Thyroid gland (tissue), 4 donors: ENCODE data around the gene PHETA2.

Experiments
- CTCF ChIP-seq, 6 experiments: fragments of 200-600 bp in 3 of 6; fragments of 450-650 bp in 3 of 6; sonication (generic) in 3 of 6; IDR thresholded peaks; one replicate each; pipeline ENCODE4 v1.5.1; 2016 to 2019; ENCODE audit warnings: antibody characterized with exemption in 6 of 6, mild to moderate bottlenecking in 2 of 6, inconsistent platforms in 1 of 6, moderate library complexity in 1 of 6
- POLR2A ChIP-seq, 2 donors: fragments of 450-650 bp; IDR thresholded peaks; one replicate each; pipeline ENCODE4 v1.6.1; 2017; ENCODE audit warnings: antibody characterized with exemption in 2 of 2, mild to moderate bottlenecking in 2 of 2, moderate library complexity in 1 of 2

DNA sequence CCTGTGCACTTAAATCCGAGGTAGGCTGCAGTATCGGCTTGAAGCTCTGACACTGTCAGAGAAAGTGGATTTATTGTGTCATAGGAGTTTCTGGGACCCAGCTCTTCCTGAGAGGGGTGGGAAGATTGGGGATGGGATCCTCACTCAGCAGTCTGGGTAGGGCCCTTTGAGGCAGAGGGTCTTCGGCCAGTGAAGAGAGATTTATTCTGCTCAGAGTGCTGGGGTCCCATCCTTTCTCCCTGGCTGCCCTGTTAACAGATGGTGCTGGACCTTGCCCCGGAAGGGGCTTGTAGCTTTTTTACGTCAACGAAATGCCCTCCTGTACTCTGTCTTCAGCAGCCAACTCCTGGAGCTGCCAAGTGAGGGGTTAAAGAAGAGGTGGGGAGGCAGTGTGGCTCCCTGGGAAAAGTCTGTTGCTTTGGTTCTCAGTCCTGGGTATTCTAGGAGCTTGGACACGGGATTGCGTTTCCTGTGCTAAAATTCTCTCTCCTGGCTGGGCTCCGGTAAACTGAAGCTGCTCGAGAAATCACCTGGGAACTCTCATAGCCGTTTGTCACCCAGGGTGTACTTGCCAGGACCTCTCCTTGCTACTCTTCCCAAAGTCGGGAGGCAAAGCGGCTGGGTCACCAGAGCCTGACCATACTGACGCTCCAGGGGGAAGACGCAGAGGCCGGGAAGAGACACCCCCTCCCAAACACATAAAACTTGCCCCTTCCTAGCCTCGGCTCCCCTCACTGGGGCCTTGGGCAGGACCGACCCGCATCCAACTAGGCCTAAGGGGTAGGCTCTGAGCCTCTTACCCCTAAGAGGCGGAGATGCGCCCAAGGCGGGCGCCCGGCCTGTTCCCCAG, 4.6 kb downstream of the PHETA2 start:
- no peak for TF ChIP-seq CTCF (IDR thresholded peaks at IDR 0.05)
- TF ChIP-seq POLR2A (IDR thresholded peaks at IDR 0.05) = no peak
